HG02763 (cell line): ENCODE data around the gene TAF1A.
"Not testable (repeated sequence)": the region's sequence is repeated elsewhere in the genome, so short reads cannot be mapped to it uniquely, and the experiment has no call there.

Experiments used
- ATAC-seq: cut with Tn5 transposase; IDR thresholded peaks from one replicate; pipeline ENCODE4 v1.9.1; 2021; ENCODE audit warnings: mild to moderate bottlenecking, moderate library complexity; ENCODE audit not compliant: unreplicated experiment

The TAF1A gene

DNA sequence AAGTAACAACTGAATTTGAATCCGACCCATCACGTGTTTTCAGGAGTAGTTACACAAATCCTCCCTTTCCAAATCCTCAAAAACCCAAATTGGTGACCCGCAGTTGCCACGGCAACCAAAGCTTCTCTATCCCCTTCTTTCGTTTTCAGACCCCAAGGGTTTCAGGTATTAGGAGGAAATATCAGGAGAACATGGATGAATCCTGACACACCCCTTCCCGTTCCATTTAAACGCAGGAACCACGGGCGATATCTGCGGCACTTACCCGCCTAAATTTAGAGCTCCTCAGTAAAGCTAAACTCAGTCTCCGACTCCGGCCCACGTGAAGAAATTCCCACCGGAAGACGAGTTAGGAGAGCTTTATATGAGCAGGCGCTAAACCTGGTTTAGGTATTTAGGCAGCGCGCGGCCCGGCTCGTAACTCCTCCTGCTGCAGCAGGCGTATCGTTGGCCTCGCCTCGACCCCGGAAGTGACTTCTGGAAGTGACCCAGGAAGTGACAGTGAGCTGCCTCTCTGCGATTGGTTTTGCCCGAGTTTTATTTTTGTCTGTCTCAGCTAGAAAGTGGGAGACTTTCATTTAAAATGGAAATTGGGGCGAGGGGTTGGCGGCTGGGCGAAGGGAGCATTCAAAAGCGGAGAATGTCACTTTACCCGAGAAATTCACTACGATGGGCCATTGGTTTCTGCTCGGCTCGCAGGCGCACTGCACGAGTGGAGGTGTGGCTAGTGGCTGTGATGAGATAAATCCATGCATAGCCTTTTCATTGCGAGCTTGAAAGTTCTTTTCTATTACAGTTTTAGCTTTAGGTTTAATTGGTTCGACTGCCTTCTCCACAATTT, at the start of gene TAF1A:
Gene TAF1A (minus strand): TSS at position 472 of the 841 bp plus-strand sequence.
- ATAC-seq, result peak; percentile 98

DNA sequence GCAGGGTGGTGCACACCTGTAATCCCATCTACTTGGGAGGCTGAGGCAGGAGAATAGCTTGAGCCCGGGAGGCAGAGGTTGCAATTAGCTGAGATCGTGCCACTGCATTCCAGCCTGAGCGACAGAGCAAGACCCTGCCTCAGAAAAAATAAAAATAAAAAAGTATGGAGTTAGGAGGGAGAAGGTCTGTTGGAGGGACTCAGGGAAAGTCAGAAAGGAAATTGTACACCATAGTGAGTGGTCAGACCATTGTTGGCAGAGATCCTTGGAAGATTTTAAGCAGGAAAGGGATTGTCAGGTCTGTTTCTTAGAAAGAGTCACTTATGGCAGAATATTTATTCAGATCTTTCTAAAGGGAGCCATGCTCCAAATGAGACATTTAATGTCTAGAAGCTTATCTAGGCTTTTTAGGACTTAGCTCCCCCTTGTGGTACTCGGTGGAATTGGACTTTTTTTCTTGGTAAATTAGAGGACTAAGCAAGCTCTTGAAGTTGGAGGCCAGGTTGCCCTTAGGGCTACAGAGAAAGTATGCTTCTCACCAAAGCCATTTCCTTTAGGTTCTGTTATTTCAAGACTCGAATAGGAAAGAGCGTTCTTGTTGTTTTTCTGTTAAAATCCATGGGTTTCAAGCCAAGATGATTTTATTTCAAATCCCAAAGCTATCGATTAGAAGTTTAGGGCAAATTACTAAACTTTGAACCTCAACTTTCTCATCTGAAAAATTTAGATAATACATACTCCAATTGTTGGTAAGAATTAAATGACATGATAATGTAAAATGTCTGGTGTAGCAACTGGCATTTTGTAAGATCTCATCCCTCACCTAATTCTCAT, 44.7 kb upstream of the TAF1A start:
- no peak for ATAC-seq

- no peak for ATAC-seq
Observed at GRCh38 chr1:222632749-222633148, 43.0 kb upstream of the TAF1A start.

- ATAC-seq, result no peak
Observed at GRCh38 chr1:222631611-222632208, 42.0 kb upstream of the TAF1A start.

DNA sequence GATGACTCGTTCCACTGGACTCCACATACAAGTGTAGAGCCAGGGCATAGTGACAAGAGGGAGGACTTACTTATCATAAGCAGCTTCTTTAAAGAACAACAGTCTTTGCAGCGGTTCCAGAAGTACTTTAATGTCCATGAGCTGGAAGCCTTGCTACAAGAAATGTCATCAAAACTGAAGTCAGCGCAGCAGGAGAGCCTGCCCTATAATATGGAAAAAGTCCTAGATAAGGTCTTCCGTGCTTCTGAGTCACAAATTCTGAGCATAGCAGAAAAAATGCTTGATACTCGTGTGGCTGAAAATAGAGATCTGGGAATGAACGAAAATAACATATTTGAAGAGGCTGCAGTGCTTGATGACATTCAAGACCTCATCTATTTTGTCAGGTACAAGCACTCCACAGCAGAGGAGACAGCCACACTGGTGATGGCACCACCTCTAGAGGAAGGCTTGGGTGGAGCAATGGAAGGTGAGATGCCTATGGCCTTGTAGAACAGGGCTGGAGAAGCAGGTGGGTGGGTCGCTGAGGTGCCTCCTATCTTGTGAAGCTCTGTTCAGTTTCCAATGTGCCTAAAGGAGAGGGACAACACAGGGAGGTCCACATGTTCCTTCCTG, 40.3 kb upstream of the TAF1A start:
- ATAC-seq, result no peak

GRCh38 chr1:222627232-222627631, 37.5 kb upstream of the TAF1A start:
- no peak for ATAC-seq

DNA sequence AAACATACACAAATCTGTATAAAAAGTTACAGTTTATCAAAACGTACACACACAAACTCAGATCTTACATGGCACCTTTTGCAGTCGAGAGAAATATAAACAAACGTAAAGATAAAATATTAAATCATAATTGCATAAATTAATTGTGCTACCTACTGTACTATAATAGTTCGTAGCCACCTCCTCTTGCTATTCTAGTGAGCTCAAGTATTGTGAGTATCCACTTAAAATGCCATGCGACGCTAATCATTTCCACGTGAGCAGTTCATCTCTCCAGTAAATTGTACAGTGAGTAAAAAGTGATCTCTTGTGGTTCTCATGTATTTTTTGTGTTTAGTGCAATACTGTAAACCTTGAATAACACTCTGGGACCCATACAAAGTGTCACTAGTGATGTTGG, 34.5 kb upstream of the TAF1A start:
- ATAC-seq, result no peak

- no peak for ATAC-seq
Observed at GRCh38 chr1:222623458-222623857, 33.7 kb upstream of the TAF1A start.

GRCh38 chr1:222622765-222623164, 33.0 kb upstream of the TAF1A start:
- no peak for ATAC-seq

DNA sequence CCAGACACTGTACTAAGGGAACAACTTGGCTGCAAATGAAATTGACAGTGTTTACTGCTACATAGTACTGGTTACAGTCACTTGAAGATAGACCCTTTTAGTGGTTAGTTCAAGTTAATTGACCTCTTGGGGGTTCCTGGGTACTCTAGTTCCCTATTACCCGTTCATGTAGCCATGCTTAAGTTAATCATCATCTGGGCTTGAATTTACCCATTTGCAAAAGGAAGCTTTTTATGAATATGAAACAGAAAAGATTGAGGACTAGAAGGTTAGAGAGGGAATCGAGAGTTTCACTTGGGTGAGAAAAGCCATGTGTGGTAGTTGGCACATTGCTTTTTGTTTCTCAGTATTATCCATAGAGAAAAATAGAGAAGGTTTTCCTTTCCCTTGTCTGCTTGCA, 30.8 kb upstream of the TAF1A start:
- no peak for ATAC-seq

GRCh38 chr1:222618880-222619596, 29.3 kb upstream of the TAF1A start:
- ATAC-seq, result no peak

DNA sequence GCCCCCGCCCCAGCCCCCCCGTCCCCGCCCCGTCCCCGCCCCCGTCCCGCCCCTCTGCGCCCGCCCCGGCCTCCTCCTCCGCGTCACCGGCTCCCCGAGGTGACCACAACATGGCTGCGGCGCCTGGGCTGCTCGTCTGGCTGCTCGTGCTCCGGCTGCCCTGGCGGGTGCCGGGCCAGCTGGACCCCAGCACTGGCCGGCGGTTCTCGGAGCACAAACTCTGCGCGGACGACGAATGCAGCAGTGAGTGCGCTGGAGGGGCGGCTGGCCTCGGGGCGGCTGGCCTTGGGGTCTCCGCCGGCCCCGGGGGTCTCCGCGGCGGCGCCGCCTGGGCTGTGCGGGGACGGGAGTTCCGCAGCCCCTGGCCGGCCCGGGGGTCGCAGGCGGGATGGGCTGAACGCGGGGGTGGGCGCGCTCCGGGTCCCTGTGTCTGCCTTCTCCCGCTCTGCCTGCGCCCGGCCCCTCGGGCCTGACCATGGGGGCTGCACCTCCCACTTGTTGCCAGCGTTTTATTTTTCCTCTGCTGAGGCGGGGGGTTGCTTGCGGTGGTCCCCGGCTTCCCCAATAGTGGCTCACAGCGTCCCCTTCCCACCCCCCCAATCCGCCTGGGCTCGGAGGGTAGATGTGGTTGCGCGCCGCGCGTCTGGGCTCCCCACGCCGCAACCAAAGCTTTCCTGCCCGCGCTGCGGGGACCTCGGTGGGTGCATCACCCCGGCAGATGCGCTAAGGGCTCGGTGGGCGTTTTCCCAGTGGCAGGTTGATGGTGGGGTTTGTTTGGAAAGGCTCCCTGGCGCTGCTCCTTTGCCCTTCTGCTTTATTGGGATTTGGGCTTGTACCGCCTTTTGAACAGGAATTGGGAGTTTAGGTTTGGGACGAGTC, 28.5 kb upstream of the TAF1A start, which contains the start of gene MIA3:
Gene MIA3 (plus strand): TSS at position 97 of the 879 bp plus-strand sequence. CDS start 14 bp downstream, at position 111.
- ATAC-seq, result peak; percentile 63

DNA sequence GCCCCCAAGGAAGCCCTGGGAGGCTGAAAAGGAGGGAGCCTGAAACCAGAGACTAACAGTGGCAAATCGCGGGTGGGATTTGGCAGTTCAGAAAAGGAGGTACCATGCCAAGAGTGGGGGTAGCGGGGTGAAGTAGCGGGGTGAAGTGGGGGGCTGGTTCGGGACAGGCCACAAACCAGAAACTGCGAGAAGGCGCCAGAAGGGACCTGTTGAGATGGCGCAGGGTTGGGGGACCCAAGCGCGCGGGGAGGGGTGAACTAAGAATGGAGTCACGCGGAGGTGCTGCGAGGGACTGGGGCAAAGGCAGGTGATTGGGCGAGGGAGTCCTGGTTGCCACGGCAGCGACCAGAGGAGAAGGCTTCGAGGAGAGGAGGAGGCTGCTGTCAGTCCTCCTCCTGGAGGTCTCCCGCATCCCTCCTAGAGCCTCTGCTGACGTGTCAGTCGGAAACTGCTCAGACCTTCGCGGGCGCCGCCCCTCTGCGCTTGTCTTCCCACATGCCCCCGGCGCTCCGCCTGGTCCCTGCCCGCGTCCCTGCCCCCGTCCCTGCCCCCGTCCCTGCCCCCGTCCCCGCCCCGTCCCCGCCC, 27.7 kb upstream of the TAF1A start:
- peak; percentile 77 for ATAC-seq

- ATAC-seq, result no peak
Observed at GRCh38 chr1:222616525-222616924, 26.8 kb upstream of the TAF1A start.

DNA sequence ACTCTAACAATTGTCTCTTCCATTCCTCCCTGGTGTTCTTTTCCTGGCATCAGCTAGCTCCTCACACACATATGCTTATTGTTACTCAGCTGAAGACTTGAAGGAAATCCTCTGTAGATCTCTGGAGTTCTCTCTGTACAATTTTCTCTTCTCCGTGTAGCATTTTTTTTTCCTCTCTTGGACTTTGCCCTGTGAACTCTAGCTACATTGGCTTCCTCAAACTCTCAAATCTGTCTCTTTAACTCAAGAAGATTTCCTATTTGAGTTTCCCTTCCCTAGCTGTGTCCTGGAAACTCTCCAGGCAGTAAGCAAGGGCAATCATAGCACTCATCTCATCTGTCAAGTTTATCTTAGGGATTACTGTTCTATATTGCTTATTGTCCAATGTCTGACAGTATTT, 23.9 kb upstream of the TAF1A start:
- ATAC-seq, result no peak

DNA sequence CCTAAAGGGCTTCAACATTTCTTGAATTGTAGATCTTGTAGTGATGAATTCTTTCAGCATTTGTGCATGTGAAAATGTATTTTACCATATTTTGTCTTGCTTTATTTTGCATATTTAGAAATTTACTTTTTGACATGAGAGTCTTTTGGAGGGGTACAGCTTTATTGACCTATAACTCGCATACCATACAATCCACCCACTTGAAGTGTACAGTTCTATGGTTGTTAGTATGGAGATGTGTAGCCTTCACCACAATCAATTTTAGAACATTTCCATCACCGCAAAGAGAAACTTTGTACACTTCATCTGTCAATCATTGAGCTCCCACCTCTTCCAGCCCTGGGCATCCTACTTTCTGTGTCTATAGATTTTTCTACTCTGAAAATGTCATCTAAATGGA, 21.0 kb upstream of the TAF1A start:
- no peak for ATAC-seq

- not testable (repeated sequence) for ATAC-seq
Observed at GRCh38 chr1:222609111-222609510, 19.4 kb upstream of the TAF1A start.

- ATAC-seq, result no peak
Observed at GRCh38 chr1:222606757-222607156, 17.0 kb upstream of the TAF1A start.

GRCh38 chr1:222601257-222601656, 11.5 kb upstream of the TAF1A start:
- no peak for ATAC-seq
